Breast epithelium (tissue), 4 donors: ENCODE results near the gene GNMT. TPM values are rescaled to one million over a fixed set of nuclear protein-coding genes. Genes with fewer than 3 reads are reported as not detected.

Experiments
- DNase-seq, 2 donors: peaks; one replicate each; pipeline ENCODE4 v3.0.0-alpha.2; 2019; ENCODE audit warnings: low spot score in 2 of 2
- H3K27ac ChIP-seq, 2 donors: fragments of 200-600 bp; sonication (generic) in 1 of 2; one replicate each; pipeline ENCODE4 v1.5.1; 2016 to 2019; ENCODE audit warnings: mild to moderate bottlenecking in 1 of 2
- H3K27me3 ChIP-seq, 2 donors: fragments of 200-600 bp; sonication (generic) in 1 of 2; one replicate each; pipeline versions ENCODE4 v1.5.1 to v1.6.0; 2017 to 2019; ENCODE audit warnings: control low read depth in 1 of 2, mild to moderate bottlenecking in 1 of 2
- H3K36me3 ChIP-seq: fragments of 200-600 bp; one replicate; pipeline ENCODE4 v1.5.1; 2019
- H3K4me1 ChIP-seq, 2 donors: fragments of 200-600 bp; sonication (generic); one replicate each; pipeline ENCODE4 v1.5.1; 2016 to 2019; ENCODE audit warnings: control low read depth in 1 of 2
- H3K4me3 ChIP-seq, 3 donors: fragments of 200-600 bp; sonication (generic); 1 replicate in 2 of 3; 2 replicates in 1 of 3; pipeline ENCODE4 v1.5.1; 2016 to 2019; ENCODE audit warnings: mild to moderate bottlenecking in 3 of 3, moderate library complexity in 2 of 3
- H3K9me3 ChIP-seq, 2 donors: fragments of 200-600 bp; sonication (generic) in 1 of 2; one replicate each; pipeline ENCODE4 v1.5.1; 2016 to 2019; ENCODE audit warnings: control low read depth in 1 of 2
- POLR2A ChIP-seq: fragments of 450-650 bp; IDR thresholded peaks from one replicate; pipeline ENCODE4 v1.6.1; 2016; ENCODE audit warnings: antibody characterized with exemption, mild to moderate bottlenecking, moderate library complexity
- POLR2AphosphoS5 ChIP-seq, 3 donors: sonication (generic); formaldehyde crosslinking; IDR thresholded peaks; one replicate each; pipeline ENCODE4 v1.6.1; 2017; ENCODE audit warnings: antibody characterized with exemption in 3 of 3
- intact Hi-C: fragments of 100-400 bp; cut with DNase I; formaldehyde crosslinking; loops from one replicate; pipeline ENCODE4 v1.15.1; 2023; ENCODE audit warnings: low total_unique reads
- total RNA-seq, 3 donors: library from RNA; depleted of rRNA; stranded (reverse); fragments of >200 nt; gene quantifications; one replicate each; pipeline ENCODE4 v1.1.0, GENCODE V29; 2016
- TF ChIP-seq, protein P1 (sequence below), 3 donors: fragments of 450-650 bp; IDR thresholded peaks; one replicate each; pipeline ENCODE4 v1.5.1; 2016 to 2017; ENCODE audit warnings: antibody characterized with exemption in 3 of 3, mild to moderate bottlenecking in 3 of 3, moderate library complexity in 3 of 3

The GNMT gene
- 1 to 10 TPM in 2 of 3 donors, under 1 TPM in 1; 0.32 to 5.9 (median 1.8) TPM for total RNA-seq

- no peaks in the 10 kb centered on the region for H3K27me3 ChIP-seq
- peak within 1 kb of the TSS; percentile 16 to 21 for H3K27ac ChIP-seq
- DNase-seq = peak; percentile 58 to 81
- no peaks in the 10 kb centered on the region for H3K36me3 ChIP-seq
- H3K4me1 ChIP-seq = no peaks in the 10 kb centered on the region
- TF ChIP-seq, protein P1, sequence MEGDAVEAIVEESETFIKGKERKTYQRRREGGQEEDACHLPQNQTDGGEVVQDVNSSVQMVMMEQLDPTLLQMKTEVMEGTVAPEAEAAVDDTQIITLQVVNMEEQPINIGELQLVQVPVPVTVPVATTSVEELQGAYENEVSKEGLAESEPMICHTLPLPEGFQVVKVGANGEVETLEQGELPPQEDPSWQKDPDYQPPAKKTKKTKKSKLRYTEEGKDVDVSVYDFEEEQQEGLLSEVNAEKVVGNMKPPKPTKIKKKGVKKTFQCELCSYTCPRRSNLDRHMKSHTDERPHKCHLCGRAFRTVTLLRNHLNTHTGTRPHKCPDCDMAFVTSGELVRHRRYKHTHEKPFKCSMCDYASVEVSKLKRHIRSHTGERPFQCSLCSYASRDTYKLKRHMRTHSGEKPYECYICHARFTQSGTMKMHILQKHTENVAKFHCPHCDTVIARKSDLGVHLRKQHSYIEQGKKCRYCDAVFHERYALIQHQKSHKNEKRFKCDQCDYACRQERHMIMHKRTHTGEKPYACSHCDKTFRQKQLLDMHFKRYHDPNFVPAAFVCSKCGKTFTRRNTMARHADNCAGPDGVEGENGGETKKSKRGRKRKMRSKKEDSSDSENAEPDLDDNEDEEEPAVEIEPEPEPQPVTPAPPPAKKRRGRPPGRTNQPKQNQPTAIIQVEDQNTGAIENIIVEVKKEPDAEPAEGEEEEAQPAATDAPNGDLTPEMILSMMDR (IDR thresholded peaks at IDR 0.05) = no peak
- TF ChIP-seq POLR2AphosphoS5 (IDR thresholded peaks at IDR 0.05) = peak in 1 of 3 donors; percentile 15
- no peaks in the 10 kb centered on the region for H3K9me3 ChIP-seq
- H3K4me3 ChIP-seq = peak within 1 kb of the TSS; percentile 41 to 69 (median 59)
- intact Hi-C loops = no loop called here
Measured at GRCh38 chr6:42960243-42961019, at the start of gene GNMT. GNMT (plus strand) TSS chr6:42960754; CDS start chr6:42960768, 14 bp downstream.

DNA sequence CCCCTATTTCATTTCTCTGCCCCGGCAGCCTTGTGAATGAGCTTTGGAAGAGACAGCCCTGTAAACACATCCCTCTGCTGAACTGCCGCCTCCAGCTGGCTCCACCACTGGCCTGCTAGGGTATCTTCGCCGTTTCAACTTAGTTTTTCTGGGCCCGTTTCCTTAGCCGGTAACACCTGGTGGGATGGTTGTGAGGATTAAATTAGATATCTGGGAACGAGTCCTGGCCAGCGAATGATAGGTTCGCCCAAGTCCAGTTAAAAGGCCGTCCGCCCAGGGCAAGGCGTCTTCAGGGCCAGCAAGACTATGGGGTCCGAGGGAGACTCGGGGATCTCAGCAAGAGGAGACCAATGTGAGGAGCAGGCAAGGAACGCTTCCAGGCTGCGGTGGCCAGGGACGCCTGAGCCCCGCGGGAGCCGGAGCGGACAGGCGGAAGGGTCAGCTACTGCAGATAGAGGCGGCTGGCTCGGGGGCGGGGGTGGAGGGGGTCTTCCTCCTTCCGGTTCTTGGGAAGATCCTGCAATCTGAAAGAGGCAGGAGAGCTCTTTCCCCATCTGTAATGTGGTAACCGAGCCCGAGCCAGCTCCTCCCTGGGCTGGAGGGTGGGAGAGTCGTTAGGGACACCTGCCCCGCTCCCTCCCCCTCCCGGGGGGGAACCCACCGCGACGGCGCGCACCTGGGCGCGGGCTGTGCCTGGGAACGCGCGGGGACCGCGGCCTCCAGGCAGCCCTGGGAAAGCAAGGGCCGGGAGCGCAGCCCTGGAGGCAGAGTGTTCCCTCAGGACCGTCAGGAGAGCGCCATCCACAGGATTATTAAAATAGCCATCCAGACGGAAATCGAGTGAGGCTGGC is 49.2 kb upstream of the GNMT start:
- Histone ChIP-seq H3K36me3 (no peaks in the 10 kb centered on the region), H3K9me3 (no peaks in the 10 kb centered on the region), H3K4me1 (no peaks in the 10 kb centered on the region), H3K4me3 (peak overlapping the region; percentile 3 to 68 (median 51)), H3K27me3 (no peaks in the 10 kb centered on the region), H3K27ac (no peak overlapping the region)
- intact Hi-C loops = no loop called here
- TF ChIP-seq, protein P1 (IDR thresholded peaks at IDR 0.05) = no peak
- TF ChIP-seq POLR2A (no peak), POLR2AphosphoS5 (IDR thresholded peaks at IDR 0.05) (no peak)
- no peak for DNase-seq

- H3K4me1 ChIP-seq = no peaks in the 10 kb centered on the region
- H3K27me3 ChIP-seq = no peaks in the 10 kb centered on the region
- TF ChIP-seq POLR2AphosphoS5 (IDR thresholded peaks at IDR 0.05) = no peak
- no peak for TF ChIP-seq POLR2A
- TF ChIP-seq, protein P1 (IDR thresholded peaks at IDR 0.05) = no peak
- H3K27ac ChIP-seq = no peak overlapping the region
- intact Hi-C loops = no loop called here
- no peaks in the 10 kb centered on the region for H3K36me3 ChIP-seq
- H3K4me3 ChIP-seq = no peak overlapping the region
- H3K9me3 ChIP-seq = no peaks in the 10 kb centered on the region
- DNase-seq = no peak
Measured at GRCh38 chr6:42914546-42914945, 46.0 kb upstream of the GNMT start.

DNA sequence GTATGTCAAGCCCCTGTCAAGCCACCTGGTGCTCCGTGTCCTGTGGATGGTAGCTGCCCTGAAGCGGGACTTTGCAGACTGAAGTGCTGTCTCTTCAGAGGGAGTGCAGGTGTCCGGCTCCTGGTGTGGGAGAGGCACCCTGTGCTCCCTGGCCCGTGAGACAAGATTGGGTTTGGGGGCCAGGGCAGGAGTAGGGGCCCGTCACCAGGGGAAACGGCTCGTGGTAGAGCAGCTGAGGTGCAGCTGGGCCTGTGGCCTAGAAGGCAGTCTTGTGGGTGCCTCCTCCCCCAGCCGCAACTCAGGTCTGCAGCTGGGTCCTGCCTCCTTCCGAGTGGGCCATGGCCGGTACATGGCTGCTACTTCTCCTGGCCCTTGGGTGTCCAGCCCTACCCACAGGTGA is 44.8 kb upstream of the GNMT start, which contains the start of gene PTCRA:
TSS of gene PTCRA (plus strand) at position 322 of the 400 bp plus-strand sequence. CDS start at position 339, 17 bp downstream.
- DNase-seq = no peak
- no peaks in the 10 kb centered on the region for H3K9me3 ChIP-seq
- H3K4me3 ChIP-seq = no peak within 1 kb of the TSS
- no peaks in the 10 kb centered on the region for H3K4me1 ChIP-seq
- H3K27me3 ChIP-seq = no peaks in the 10 kb centered on the region
- no peak within 1 kb of the TSS for H3K27ac ChIP-seq
- intact Hi-C loops = no loop called here
- no peaks in the 10 kb centered on the region for H3K36me3 ChIP-seq
- TF ChIP-seq, protein P1 (IDR thresholded peaks at IDR 0.05) = no peak
- TF ChIP-seq POLR2AphosphoS5 (IDR thresholded peaks at IDR 0.05) = no peak
- TF ChIP-seq POLR2A = no peak
